HG03196 (cell line): ENCODE results near the gene DNAJC6.

Source experiments
- ATAC-seq: cut with Tn5 transposase; IDR thresholded peaks from one replicate; pipeline ENCODE4 v1.9.1; 2021; ENCODE audit not compliant: unreplicated experiment

DNAJC6 gene

DNA sequence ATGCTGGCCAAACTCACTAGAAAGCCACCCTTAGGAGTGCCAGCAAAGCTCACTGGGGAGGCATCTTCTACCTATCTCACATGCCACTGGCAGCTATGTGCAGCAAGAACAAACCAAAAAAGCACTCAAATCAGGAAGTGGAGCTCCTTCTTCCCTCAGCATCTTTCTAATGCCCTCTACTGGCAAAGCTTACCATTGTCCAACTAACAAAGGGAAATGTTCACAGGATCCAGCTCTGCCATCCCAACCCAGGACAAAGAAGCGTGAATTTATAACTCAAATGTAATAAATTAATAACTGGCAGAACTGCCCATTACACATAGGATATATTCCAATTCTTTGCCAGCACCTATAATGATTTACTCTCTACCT is 150.0 kb downstream of the DNAJC6 start:
- ATAC-seq: no peak
